GM18868 (cell line): ENCODE measurements around the gene GSKIP.
A peak's percentile ranks its signal among the peaks of the same experiment; 100 is the strongest.
"Not testable (repeated sequence)": the region's sequence is repeated elsewhere in the genome, so short reads cannot be mapped to it uniquely, and the experiment has no call there.

Experiments used
- ATAC-seq: cut with Tn5 transposase; IDR thresholded peaks from one replicate; pipeline ENCODE4 v1.9.1; 2021; ENCODE audit warnings: mild to moderate bottlenecking, moderate library complexity; ENCODE audit not compliant: unreplicated experiment

The GSKIP gene, protein sequence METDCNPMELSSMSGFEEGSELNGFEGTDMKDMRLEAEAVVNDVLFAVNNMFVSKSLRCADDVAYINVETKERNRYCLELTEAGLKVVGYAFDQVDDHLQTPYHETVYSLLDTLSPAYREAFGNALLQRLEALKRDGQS

DNA sequence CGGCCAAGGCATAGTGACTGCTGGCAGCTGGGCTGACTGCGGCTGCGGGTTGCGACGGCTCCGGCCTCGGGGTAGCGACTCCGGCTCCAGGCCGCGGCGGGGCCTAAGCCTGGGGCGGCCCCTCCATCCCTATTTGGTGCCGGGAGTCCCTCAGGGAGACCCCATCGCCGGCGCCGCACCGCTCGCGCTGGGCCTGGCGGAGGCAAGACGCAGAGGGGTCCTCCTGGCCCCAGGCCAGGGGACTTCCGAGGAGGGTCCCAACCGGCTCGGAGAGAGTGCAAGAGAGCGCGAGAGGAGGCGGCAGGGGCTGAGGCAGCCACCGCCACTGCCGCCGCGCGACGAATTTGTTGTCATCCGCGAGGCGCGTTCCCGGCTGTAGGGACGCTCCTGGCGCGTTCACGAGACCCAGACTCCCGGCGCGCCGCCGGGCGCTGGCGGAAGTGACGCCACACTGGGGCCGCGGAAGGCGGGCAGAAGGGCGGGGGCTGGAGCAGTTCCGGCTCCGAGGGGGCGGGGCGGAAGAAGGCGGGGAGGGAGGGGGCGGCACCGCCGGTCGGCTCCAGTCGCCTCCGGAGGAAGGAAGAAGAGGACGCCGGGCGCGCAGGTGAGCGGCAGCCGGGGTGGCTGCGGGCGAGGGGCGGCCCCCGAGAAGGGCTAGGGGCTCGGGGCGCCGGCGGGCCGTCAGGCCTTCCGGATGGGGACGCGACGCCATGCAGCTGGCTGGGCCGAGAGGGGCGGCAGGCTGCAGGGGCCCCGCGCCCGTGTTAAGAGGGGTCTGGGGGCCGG is at the start of gene GSKIP, which contains the start of gene ATG2B:
Gene GSKIP, plus strand, starts transcription at position 562 of the 786 bp plus-strand sequence. CDS start 18,722 bp downstream, outside the sequence.
Gene ATG2B, minus strand, starts transcription at position 377 of the 786 bp plus-strand sequence. Its CDS starts 365 bp downstream, at position 12.
- peak; percentile 74 for ATAC-seq

DNA sequence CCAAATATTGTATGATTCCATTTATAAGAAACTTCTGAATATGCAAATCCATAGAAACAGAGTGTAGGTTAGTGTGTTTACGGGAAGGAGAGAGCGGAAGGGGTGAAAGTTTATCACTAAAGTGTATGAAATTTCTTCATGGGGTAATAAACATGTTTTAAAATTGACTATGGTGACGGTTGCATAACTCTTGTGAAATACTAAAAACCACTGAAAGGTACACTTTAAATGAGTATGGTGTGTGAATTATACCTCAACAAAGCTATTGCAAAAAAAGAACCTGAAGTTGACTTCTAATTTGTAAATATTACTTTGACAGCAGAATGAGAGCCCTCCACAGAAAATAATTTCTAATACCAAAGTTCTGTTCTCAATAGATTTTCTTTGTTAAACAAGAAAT is 47.2 kb upstream of the GSKIP start:
- no peak for ATAC-seq

DNA sequence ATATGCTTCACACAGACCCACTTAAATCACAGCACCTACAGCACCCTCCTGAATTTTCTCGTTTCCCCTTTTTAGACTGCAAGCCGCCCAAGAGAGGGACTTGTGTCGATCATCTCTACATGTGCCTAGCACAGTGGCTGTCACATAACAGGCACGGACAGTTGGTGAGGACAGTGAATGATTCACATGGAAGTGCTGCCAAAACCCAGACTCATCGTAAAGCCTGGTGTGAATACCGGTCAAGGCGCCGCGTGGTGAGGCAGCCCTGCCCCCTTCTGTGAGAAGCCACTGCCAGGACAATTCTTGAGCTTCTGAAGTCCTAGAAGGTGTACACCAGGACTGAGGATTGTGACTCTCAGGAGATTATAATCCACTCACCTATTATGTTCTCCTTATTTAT is 44.5 kb upstream of the GSKIP start:
- no peak for ATAC-seq

DNA sequence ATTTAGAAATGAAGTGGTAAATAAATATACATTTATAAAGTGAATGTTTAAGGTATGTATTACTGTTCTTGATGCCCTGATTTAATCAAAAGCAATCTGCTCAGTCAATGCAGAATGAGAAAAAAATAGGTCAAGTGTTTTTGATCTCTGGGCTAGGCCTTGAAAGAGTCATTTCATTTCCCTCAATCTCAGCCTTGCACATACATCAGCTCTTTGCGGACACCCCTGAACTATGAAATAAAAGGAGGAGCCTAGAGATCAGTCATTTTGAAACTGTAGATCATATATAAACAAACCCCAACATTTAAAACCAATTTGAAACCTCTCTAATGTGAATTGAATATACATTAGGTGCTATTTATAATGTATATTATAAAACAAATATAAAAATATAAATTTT is 42.7 kb upstream of the GSKIP start:
- no peak for ATAC-seq

DNA sequence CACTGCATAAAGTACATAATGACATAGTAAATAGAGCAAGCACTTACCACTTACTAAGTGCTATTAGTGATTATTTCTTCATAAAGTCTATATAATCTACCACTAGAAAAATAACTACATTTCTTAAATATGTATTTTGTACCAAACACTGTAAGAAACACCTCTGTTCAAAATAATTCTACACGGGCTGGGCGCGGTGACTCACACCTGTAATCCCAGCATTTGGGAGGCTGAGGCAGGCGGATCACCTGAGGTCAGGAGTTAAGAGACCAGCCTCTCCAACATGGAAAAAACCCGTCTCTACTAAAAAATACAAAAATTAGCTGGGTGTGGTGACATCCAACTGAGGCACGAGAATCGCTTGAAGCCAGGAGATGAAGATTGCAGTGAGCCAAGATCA is 39.1 kb upstream of the GSKIP start:
- no peak for ATAC-seq

DNA sequence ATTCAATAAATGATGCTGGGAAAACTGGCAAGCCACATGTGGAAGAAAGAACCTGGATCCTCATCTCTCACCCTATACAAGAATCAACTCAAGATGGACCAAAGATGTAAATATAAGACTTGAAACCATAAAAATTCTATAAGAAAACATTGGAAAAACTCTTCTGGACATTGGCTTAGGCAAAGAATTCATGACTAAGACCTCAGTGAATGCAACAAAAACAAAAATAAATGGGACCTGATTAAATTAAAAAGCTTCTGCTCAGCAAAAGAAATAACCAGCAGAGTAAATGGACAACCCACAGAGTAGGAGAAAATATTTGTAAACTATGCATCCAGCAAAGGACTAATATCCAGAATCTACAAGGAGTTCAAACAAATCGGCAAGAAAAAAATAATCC is 24.8 kb upstream of the GSKIP start:
- no peak for ATAC-seq

DNA sequence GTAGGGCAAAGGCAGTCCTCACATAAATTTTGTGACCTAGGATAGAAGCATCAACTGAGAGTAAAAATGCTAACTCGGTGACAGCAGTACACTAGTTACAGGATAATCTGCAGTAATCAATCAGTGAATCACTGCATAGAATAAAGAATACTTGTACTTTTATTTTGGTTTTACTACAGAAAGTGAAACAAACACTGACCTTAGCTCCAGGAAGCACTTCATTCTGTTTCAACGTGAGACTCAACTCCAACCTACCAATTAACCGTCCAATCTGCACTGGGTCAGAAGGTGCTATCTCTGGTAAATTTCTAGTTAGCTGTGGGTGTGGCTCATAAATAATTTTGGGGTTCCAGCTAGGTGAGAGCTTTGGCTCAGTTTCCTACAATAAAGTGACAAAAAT is 22.0 kb upstream of the GSKIP start:
- no peak for ATAC-seq

DNA sequence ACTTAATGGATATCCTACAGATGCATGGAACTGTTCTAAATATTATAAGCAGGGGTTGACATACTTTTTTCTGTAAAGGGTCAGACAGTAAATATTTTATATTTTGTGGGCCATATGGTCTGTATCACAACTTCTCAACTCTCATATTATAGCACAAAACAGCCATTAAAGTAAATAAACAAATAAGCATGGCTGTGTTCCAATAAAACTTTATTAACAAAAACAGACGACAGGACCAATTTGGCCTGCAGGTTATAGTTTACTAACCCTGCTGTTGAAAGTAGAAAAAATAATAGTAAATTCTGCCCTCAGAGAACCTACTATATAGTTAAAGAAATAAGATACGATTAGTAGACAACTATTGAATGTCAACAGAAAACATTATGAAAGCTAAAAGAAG is 17.7 kb upstream of the GSKIP start:
- ATAC-seq: no peak

DNA sequence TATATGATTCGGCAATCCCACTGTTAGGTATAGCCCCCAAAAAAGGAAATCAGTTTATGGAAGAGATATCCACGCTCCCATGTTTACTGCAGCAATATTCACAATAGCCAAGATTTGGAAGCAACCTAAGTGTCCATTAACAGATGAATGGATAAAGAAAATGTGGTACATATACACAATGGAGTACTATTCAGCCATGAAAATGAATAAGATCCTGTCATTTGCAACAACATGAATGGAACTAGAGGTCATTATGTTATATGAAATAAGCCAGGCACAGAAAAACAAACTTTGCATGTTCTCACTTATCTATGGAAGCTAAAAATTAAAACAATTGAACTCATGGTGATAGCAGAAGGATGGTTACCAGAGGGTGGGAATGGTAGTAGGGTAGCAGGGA is 15.4 kb upstream of the GSKIP start:
- ATAC-seq: not testable (repeated sequence)

DNA sequence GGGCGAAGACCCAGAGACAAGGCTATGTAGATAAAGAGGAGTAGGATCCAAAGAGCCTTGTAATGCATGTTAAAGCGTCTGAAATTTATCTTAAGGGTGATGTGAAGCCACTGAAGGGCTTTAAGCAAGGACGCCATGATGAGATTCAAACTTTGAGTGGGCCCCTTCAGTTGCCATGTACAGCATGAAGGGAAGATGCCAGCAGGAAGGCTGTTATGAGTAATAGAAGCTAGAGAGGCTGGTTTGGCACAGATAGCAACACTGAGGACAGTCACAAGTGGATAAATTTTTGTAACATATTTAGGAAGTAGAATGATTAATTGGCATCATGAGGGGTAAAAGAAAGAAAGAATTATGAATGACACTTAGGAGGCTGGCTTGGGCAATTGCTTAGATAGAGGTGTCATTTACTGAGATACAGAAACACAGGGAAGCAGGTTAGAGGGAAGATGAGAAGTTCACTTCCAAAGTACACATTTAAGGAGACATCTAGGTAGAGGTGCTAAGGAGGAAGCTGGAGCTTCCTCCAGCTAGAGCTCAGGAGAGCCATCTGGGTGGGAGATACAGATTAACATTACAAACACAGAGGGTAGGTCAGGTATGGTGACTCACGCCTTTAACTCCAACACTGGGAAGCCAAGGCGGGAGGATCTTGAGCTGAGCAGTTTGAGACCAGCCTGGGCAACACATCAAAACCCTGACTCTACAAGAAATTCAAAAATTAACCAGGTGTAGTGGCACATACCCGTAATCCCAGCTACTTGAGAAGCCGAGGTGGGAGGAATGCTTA is 13.8 kb upstream of the GSKIP start:
- ATAC-seq: no peak

DNA sequence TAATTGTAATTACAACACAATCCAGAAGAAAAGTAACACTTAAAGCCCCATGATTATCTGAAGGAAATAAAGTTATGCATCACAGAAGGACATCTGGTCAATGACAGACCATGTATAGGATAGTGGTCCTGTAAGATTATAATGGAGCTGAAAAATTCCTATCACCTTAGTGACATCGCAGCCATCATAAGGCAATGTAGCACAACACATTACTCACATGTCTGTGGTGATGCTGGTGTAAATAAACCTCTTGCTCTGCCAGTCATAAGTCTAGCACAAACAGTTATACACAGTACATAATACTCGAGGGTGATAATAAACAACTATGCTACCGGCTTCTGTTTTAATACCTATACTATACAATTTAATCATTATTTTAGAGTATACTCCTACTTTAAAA is 11.3 kb upstream of the GSKIP start:
- ATAC-seq: no peak

DNA sequence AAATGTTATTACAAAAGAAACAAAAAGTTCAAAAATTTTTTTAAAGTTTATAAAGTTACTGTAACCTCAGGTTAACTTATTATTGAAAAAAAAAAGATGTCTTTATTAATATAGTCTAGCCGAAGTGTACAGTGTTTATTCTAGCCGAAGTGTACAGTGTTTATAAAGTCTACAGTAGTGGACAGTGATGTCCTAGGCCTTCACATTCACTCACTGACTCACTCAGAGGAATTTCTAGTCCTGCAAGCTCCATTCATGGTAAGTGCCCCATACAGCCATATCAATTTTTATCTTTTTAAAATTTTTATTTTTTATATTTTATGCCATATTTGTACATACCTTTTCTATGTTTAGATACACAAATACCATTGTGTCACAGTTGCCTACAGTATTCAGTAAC is 10.6 kb upstream of the GSKIP start:
- no peak for ATAC-seq

DNA sequence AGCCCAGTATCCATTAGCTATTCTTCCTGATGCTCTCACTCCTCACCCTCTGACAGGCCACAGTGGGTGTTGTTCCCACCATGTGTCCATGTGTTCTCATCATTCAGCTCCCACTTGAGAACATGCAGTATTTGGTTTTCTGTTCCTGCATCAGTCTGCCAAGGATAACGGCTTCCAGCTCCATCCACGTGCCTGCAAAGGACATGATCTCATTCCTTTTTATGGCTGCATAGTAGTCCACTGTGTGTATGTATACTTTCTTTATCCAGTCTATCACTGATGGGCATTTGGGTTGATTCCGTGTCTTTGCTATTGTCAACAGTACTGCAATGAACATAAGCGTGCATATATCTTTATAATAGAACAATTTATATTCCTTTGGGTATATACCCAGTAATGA is 9.1 kb upstream of the GSKIP start:
- ATAC-seq: no peak

DNA sequence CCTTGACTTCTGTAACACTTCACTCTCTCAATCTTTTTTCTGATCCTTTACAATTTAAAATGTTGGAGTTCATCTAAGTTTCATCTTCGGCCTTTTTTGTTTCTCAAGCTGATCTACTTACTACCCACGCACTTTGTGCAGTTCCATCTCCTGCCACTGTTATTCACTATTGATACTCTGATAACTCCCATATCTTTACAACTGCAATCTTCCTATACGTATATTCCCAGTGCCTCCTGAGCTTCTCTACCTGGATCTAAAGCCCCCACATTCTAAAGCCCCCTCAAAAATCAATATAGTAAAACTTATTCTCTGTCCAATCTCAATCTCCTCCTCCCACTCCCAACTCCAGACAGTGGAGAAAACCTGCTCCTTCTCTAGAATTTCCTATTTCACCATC is 6.1 kb upstream of the GSKIP start:
- ATAC-seq: no peak

DNA sequence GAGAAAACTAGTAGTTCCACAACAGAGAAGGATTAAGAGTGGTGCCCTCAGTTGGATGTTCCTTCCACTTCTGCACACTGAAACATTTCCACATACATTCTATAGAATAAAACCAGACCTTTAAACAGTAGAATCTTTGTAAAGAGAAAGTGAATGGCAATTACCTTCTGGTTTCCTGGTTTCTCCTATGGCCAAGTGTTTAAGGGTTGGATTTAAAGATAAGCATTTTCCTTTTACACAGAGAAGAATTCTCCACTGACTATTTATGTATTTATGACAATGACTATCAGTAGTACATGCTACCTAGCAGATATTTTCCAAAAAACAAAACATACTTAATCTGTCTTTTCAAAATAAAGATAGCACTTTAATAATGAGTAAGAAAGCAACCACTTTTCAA is 3.4 kb upstream of the GSKIP start:
- no peak for ATAC-seq

DNA sequence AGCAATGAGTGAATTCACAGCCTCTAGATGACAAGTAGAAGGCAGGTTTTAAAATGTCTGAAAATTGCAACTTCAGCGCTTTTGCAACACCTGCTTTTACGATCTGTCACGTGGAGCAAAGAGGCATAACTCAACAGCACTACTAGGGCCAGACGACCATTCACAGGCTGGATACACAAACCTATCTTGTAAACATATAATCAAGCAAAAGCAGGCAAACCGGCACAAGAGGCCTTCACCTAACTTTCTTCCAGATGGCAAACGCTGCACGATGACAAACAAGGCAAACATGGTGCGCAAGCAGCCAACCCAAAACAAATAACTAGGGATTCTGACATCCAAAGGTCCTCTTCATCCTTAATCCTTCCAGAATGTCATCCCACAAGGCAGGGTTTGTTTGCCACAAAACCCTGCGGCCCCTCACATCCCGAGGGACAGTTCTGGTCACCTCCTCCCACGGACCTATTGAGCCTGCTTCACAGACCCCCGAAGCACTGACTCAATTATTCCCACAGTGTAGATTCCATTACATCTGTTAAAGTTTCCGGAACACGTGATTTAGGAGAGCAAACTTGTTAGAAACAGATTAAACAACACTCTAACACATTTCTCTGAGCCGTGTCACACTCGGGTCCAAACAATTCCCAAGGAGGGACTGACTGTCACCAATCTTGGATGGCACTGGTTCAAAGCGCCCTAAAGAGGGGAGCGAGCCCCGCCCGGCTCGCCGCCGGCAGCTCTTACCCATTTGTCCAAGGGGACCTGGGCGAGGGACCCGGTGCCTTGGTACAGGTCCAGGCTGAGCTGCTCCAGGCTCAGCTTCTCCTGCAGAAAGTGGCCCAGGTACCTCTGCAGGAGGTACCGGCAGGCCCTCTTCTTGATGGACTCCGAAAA is 1.0 kb upstream of the GSKIP start:
- ATAC-seq: peak; percentile 28

DNA sequence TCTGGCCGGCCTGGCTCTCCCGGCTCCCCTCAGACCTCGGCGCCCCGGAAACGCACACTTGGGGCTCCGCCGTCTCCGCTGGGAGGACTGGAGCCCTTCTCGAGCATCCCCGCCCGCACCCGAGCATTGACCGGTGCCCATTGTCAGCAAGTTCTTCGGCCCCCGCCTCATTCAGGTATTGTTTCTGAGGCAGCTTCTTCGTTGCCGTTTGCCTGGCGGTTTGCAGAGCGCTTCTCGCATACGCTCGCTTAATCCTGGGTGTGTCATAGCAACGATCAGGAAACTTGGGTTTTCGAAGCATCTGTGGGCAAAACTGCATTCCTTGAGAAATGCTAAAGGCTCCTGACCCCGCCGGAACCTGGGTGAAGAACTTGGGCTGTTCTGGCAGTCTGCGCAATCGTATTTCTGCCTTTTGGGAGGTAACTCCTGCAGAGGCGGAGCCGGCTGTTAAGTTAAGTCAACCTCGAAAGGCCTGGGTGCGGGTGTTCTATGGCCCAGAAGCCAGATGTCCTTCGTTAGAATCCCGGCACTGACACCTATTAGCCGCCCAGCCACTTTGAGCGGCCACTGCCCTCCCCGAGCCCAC is 518 bp downstream of the GSKIP start:
- ATAC-seq: peak; percentile 20

DNA sequence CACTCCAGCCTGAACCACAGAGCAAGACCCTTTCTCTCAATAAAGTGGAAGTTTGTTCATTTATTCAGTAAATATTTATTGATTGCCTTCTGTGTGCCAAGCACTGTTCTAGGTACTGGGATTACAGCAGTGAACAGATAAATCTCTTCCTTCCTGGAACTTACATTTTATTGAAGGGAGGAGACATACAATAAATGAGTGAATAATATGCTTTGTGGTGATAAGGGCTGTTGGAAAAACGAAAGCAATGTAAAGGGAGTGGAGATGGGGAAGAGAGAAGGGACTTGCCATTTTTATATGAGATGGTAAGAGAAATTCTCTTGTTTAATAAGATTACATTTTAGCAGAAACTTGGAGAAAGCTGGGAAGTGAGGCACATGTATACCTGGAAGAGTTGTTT is 1.6 kb downstream of the GSKIP start:
- ATAC-seq: no peak

DNA sequence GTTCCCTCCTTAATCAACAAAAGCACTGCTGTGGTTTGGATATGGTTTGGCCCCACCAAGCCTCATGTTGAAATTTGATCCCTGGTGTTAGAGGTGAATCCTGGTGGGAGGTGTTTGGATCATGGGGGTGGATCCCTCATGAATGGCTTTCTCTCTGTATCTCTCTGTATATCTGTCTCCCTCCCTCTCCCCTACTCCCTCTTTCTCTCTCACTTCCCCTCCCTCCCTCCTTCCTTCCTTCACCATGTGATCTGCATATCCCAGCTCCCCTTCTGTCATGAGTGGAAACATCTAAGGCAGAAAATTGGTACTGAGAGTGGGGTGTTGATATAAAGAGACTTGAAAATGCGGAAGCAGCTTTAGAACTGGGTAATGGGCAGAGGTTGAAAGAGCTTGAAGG is 5.2 kb downstream of the GSKIP start:
- no peak for ATAC-seq

DNA sequence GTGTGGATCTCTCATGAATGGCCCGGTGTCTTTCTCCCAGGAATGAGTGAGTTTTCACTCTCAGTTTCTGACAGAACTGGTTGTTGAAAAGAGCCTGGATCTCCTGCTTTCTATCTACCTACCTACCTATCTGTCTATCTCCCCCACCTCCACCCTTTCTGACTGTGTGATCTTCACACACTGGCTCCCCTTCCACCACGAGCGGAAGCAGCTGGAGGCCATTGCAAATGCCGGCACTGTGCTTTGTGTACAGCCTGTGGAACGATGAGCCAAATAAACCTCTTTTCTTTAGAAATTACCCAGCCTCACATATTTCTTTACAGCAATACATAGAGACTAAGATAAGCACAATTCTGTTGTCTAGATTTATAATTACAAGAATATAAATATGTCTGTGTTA is 7.2 kb downstream of the GSKIP start:
- no peak for ATAC-seq

DNA sequence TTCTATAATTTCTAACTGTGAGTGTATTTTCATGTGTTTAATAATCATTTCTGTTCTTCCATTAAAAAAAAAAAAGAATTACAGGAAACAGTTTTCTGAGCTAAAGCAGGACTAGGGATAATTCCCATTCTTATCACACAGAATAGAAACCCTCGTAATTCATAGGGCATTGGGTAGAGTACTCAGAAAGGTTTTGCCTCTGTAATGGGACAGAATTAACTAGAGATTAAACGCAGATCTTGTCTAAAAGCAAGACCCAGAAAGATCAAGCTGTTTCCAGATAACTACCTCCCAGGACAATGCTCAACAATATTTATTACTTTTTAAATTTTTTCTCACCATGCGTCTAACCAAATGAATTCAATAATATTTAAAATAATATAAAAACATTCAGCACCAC is 10.2 kb downstream of the GSKIP start:
- no peak for ATAC-seq
